Testis (tissue), 3 donors: ENCODE data around the gene LPP. TPM values are rescaled to one million over a fixed set of nuclear protein-coding genes. Genes with fewer than 3 reads are reported as not detected.

Experiments
- DNase-seq: peaks from one replicate; pipeline ENCODE4 v3.0.0-alpha.2; 2019
- H3K27ac ChIP-seq, 2 donors: fragments of 200-600 bp; sonication (generic); one replicate each; pipeline ENCODE4 v1.5.1; 2019
- H3K27me3 ChIP-seq: fragments of 200-600 bp; sonication (generic); one replicate; pipeline ENCODE4 v1.5.1; 2019
- H3K36me3 ChIP-seq: fragments of 200-600 bp; sonication (generic); one replicate; pipeline ENCODE4 v1.5.1; 2017; ENCODE audit warnings: low read depth; ENCODE audit errors: missing control alignments
- H3K4me1 ChIP-seq: fragments of 200-600 bp; sonication (generic); one replicate; pipeline ENCODE4 v1.5.1; 2019
- H3K4me3 ChIP-seq, 2 donors: fragments of 200-600 bp; sonication (generic); one replicate each; pipeline ENCODE4 v1.5.1; 2017 to 2019
- H3K9me3 ChIP-seq: fragments of 200-600 bp; sonication (generic); one replicate; pipeline ENCODE4 v1.5.1; 2017
- POLR2A ChIP-seq: fragments of 450-650 bp; IDR thresholded peaks from one replicate; pipeline ENCODE4 v1.6.1; 2017; ENCODE audit warnings: antibody characterized with exemption, mild to moderate bottlenecking, moderate library complexity
- WGBS, 2 donors: methylation state at CpG; one replicate each; pipeline ENCODE4 v1.1.5; 2018; 5-methylcytosine and 5-hydroxymethylcytosine counted together
- intact Hi-C: fragments of 100-400 bp; cut with DNase I; formaldehyde crosslinking; loops from one replicate; pipeline ENCODE4 v1.15.1; 2023; ENCODE audit warnings: low total_unique reads
- polyA plus RNA-seq: library from polyadenylated mRNA; stranded (reverse); fragments of 350-450 nt; fragmentation: Illumina TruSeq; extraction: RNeasy Lipid Tissue Mini Kit (QIAGEN cat#74804); gene quantifications from one replicate; pipeline ENCODE4 v1.2.3, GENCODE V29; 2014; ENCODE audit warnings: low read depth, low replicate concordance; ENCODE audit not compliant: insufficient read depth
- total RNA-seq, 2 donors: library from RNA; depleted of rRNA; stranded (reverse); fragments of >200 nt; gene quantifications; one replicate each; pipeline ENCODE4 v1.2.3, GENCODE V29; 2016
- TF ChIP-seq, protein P1 (sequence below), 3 experiments: fragments of 450-650 bp in 2 of 3; fragments of 200-600 bp in 1 of 3; sonication (generic) in 1 of 3; IDR thresholded peaks; one replicate each; pipeline ENCODE4 v1.5.1; 2016 to 2019; ENCODE audit warnings: antibody characterized with exemption in 3 of 3, mild to moderate bottlenecking in 2 of 3, moderate library complexity in 1 of 3

LPP gene
- total and polyA plus RNA-seq, 3 donors from 2014 or later, result 89.9 to 135 (median 132) TPM

DNA sequence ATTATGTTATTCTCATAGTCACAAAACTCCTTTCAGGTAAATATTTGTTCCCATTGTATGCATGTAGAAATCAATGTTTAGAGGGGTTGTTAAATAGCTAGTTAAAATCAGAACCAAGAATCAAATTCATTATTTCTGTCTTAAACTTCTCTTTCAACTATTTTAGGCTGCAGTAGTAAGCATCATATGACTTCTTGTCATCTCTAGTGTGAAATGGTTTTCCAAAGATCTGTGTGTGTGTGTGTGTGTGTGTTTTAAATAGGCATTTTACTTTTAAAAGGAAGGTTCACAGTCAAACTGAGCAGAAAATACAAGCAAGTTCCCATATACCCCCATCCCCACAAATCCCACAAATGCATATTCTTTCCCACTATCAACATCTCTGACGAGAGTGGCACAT, 506.5 kb downstream of the LPP start:
- H3K27ac ChIP-seq, result no peak overlapping the region
- 96 to 100% methylated on average over 1 of the region's 1 CpG for WGBS, 2 donors

GRCh38 chr3:188661806-188662205, 507.8 kb downstream of the LPP start:
- WGBS, 2 donors, result 93 to 98% methylated on average over 2 of the region's 2 CpGs
- Histone ChIP-seq H3K27me3 (no peaks in the 10 kb centered on the region), H3K4me1 (no peaks in the 10 kb centered on the region), H3K27ac (no peak overlapping the region), H3K4me3 (no peak overlapping the region), H3K36me3 (no peaks in the 10 kb centered on the region), H3K9me3 (no peaks in the 10 kb centered on the region)
- DNase-seq, result no peak
- TF ChIP-seq, protein P1, sequence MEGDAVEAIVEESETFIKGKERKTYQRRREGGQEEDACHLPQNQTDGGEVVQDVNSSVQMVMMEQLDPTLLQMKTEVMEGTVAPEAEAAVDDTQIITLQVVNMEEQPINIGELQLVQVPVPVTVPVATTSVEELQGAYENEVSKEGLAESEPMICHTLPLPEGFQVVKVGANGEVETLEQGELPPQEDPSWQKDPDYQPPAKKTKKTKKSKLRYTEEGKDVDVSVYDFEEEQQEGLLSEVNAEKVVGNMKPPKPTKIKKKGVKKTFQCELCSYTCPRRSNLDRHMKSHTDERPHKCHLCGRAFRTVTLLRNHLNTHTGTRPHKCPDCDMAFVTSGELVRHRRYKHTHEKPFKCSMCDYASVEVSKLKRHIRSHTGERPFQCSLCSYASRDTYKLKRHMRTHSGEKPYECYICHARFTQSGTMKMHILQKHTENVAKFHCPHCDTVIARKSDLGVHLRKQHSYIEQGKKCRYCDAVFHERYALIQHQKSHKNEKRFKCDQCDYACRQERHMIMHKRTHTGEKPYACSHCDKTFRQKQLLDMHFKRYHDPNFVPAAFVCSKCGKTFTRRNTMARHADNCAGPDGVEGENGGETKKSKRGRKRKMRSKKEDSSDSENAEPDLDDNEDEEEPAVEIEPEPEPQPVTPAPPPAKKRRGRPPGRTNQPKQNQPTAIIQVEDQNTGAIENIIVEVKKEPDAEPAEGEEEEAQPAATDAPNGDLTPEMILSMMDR (IDR thresholded peaks at IDR 0.05), result no peak
- TF ChIP-seq POLR2A, result no peak
- intact Hi-C loops, result no loop called here

More for the DNA sequence above, 506.5 kb downstream of the LPP start:
- DNase-seq, result no peak
- no peaks in the 10 kb centered on the region for H3K4me1 ChIP-seq
- no peak overlapping the region for H3K4me3 ChIP-seq
- no peaks in the 10 kb centered on the region for H3K36me3 ChIP-seq
- intact Hi-C loops, result no loop called here
- no peak for TF ChIP-seq POLR2A
- TF ChIP-seq, protein P1 (IDR thresholded peaks at IDR 0.05), result no peak
- no peaks in the 10 kb centered on the region for H3K9me3 ChIP-seq
- no peaks in the 10 kb centered on the region for H3K27me3 ChIP-seq

DNA sequence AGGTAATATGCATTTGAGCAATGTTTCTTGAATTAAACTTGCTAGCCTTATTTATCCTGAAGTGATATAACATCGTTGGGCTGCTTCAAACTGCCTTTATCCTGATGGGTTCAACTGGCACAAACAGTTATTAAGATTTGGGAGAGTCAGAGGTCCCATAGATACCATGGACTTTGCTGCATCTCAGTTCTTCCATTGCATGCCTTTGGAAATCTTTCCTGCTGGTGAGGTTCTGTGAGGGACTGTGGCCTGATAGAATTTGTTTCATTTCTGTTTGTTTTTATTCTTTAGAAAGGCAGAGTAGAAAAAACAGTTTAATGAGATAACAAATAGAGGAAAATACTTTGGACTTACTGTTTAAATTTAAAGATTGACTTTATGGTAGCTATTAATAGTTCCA, 508.3 kb downstream of the LPP start:
- WGBS, 2 donors, result 48 to 61% methylated on average over 1 of the region's 1 CpG

GRCh38 chr3:188662795-188663194, 508.8 kb downstream of the LPP start:
- H3K27me3 ChIP-seq, result no peaks in the 10 kb centered on the region
- no peaks in the 10 kb centered on the region for H3K36me3 ChIP-seq
- H3K27ac ChIP-seq, result no peak overlapping the region
- WGBS, 2 donors, result 84 to 90% methylated on average over 2 of the region's 2 CpGs
- TF ChIP-seq POLR2A, result no peak
- TF ChIP-seq, protein P1 (IDR thresholded peaks at IDR 0.05), result no peak
- H3K4me1 ChIP-seq, result no peaks in the 10 kb centered on the region
- intact Hi-C loops, result no loop called here
- no peaks in the 10 kb centered on the region for H3K9me3 ChIP-seq
- no peak overlapping the region for H3K4me3 ChIP-seq
- DNase-seq, result no peak

More for the DNA sequence above, 508.3 kb downstream of the LPP start:
- no peaks in the 10 kb centered on the region for H3K36me3 ChIP-seq
- no peak overlapping the region for H3K27ac ChIP-seq
- no peak overlapping the region for H3K4me3 ChIP-seq
- no peak for DNase-seq
- H3K4me1 ChIP-seq, result no peaks in the 10 kb centered on the region
- H3K9me3 ChIP-seq, result no peaks in the 10 kb centered on the region
- intact Hi-C loops, result no loop called here
- H3K27me3 ChIP-seq, result no peaks in the 10 kb centered on the region
- TF ChIP-seq, protein P1 (IDR thresholded peaks at IDR 0.05), result no peak
- TF ChIP-seq POLR2A, result no peak

- 96 to 99% methylated on average over 5 of the region's 5 CpGs for WGBS, 2 donors
- H3K4me1 ChIP-seq, result no peaks in the 10 kb centered on the region
- TF ChIP-seq, protein P1 (IDR thresholded peaks at IDR 0.05), result no peak
- TF ChIP-seq POLR2A, result no peak
- H3K4me3 ChIP-seq, result no peak overlapping the region
- H3K9me3 ChIP-seq, result no peaks in the 10 kb centered on the region
- H3K27me3 ChIP-seq, result no peaks in the 10 kb centered on the region
- H3K36me3 ChIP-seq, result no peaks in the 10 kb centered on the region
- no peak overlapping the region for H3K27ac ChIP-seq
- no peak for DNase-seq
- intact Hi-C loops, result no loop called here
Observed at GRCh38 chr3:188663839-188664238, 509.9 kb downstream of the LPP start.
